IPS DF 6.9 (cell line): ENCODE measurements around the gene ATP2C1.
A peak's percentile ranks its signal among the peaks of the same experiment; 100 is the strongest.

ENCODE experiments used
- DNase-seq: peaks from one replicate; pipeline ENCODE4 v3.0.0-alpha.2; 2013; ENCODE audit warnings: low read depth, low spot score
- H3K27ac ChIP-seq: one replicate; pipeline ENCODE4 v1.5.1; 2013; ENCODE audit warnings: low read length, control low read depth
- H3K27me3 ChIP-seq: 2 replicates; pipeline ENCODE4 v1.6.1; 2013; ENCODE audit warnings: mild to moderate bottlenecking, low read length; ENCODE audit not compliant: control insufficient read depth, insufficient read depth
- H3K36me3 ChIP-seq: 2 replicates; pipeline ENCODE4 v1.6.1; 2013; ENCODE audit warnings: low read length; ENCODE audit not compliant: control insufficient read depth, insufficient read depth
- H3K4me1 ChIP-seq: 2 replicates; pipeline ENCODE4 v1.6.1; 2013; ENCODE audit warnings: low read length; ENCODE audit not compliant: control insufficient read depth, insufficient read depth
- H3K4me3 ChIP-seq: 2 replicates; pipeline ENCODE4 v1.5.1; 2013; ENCODE audit warnings: mild to moderate bottlenecking, low read length
- H3K9me3 ChIP-seq: 2 replicates; pipeline ENCODE4 v1.6.1; 2013; ENCODE audit warnings: low read length, inconsistent platforms; ENCODE audit not compliant: control insufficient read depth, insufficient read depth
- WGBS: extraction: QIAGEN DNeasy Blood & Tissue Kit; methylation state at CpG from one replicate; pipeline ENCODE4 v1.1.7; 2013; ENCODE audit warnings: mixed read lengths, missing lambda C conversion rate; ENCODE audit not compliant: insufficient read length, insufficient coverage; 5-methylcytosine and 5-hydroxymethylcytosine counted together

The ATP2C1 gene, protein sequence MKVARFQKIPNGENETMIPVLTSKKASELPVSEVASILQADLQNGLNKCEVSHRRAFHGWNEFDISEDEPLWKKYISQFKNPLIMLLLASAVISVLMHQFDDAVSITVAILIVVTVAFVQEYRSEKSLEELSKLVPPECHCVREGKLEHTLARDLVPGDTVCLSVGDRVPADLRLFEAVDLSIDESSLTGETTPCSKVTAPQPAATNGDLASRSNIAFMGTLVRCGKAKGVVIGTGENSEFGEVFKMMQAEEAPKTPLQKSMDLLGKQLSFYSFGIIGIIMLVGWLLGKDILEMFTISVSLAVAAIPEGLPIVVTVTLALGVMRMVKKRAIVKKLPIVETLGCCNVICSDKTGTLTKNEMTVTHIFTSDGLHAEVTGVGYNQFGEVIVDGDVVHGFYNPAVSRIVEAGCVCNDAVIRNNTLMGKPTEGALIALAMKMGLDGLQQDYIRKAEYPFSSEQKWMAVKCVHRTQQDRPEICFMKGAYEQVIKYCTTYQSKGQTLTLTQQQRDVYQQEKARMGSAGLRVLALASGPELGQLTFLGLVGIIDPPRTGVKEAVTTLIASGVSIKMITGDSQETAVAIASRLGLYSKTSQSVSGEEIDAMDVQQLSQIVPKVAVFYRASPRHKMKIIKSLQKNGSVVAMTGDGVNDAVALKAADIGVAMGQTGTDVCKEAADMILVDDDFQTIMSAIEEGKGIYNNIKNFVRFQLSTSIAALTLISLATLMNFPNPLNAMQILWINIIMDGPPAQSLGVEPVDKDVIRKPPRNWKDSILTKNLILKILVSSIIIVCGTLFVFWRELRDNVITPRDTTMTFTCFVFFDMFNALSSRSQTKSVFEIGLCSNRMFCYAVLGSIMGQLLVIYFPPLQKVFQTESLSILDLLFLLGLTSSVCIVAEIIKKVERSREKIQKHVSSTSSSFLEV

DNA sequence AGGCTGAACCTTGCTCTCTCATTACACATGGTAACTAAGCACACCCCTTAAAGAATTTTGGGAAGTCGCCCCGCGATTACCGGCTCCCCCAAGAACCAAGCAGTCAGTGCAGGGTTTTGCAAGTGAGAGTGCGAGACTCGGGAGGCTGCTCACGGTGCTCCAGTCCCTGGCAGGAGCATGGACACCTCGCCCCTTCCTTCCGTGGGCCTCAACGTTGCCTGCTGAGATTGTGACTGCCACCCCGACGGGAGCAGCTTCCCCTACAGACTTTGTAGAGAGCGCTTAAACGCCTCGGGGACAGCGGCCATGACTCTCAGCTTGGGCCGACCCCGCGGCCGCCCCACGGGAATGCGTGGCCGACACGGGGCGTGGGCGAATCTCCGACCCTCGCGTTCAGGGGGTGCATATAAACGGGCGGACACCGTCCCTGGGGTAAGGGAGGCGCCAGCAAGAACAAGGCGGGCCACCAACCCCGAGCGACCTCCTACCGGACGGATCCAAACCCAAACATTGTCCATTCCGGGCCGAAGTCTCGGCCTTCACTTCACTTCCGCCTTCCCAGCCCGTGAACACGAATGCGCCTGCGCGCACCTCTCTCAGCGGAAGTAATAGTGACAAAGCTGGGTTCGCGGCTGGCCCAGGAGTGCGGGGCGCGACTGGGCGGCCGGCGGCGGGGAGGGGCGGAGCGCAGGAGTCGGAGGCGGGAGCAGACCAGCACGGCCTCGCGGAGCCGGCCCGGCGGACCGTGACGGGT, at the start of gene ATP2C1:
ATP2C1 (plus strand) TSS at position 709 of the 754 bp plus-strand sequence. CDS start 686 bp downstream, outside the sequence.
- no peaks in the 10 kb centered on the region for H3K9me3 ChIP-seq
- H3K4me1 ChIP-seq = peaks cover 3% of the 10 kb centered on the region; the same call in 1 of the 2 replicates
- H3K27me3 ChIP-seq = no peaks in the 10 kb centered on the region
- WGBS = no CpG with 5 or more reads among the region's 69 CpGs
- H3K36me3 ChIP-seq = no peaks in the 10 kb centered on the region
- DNase-seq = peak; percentile 81
- H3K27ac ChIP-seq = no peak within 1 kb of the TSS
- H3K4me3 ChIP-seq = peak within 1 kb of the TSS; percentile 92

DNA sequence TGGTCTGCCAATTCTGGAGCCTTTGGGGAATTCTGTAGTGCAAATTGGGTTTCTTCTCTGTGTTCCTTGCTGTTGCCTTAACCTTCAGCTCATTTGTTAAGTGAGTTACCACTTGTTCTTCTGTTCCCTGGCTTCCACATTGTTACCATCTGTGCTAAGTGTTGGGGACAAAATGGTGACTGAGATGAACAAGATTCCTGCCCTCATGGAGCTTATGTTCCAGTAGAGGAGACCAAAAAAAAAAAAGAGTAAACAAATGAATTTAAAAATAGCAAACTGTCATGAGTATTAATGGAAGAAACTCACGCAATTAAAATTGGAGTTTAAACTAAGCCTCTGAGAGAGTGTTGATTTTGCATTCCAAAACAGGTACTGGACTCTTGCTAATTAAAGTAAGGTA, 49.4 kb upstream of the ATP2C1 start:
- no peak for DNase-seq
- no peak overlapping the region for H3K27ac ChIP-seq
- H3K4me1 ChIP-seq = peaks cover 7% of the 10 kb centered on the region; the same call in 1 of the 2 replicates
- WGBS = no CpG with 5 or more reads among the region's 1 CpG
- no peak overlapping the region for H3K4me3 ChIP-seq
- no peaks in the 10 kb centered on the region for H3K9me3 ChIP-seq
- no peaks in the 10 kb centered on the region for H3K36me3 ChIP-seq
- no peaks in the 10 kb centered on the region for H3K27me3 ChIP-seq

DNA sequence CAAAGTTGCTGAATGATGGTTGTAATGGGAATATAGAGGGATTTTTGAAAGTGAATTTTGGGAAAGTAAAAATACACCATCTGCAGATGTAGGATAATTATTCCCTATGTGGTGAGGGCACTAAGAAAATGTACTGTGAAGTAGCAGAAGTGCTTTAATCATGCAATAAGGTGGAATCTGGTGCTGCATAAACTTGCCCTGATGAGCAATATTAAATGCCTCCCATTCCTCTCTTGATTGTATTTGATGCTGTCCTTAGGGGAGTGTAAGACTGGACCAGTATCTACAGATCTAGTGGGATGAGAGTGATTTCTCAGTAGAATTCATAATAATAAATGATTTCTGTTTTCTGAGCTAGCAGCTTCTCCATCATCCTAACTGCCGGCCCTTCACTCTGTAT, 47.7 kb upstream of the ATP2C1 start:
- Histone ChIP-seq H3K36me3 (no peaks in the 10 kb centered on the region), H3K4me1 (peaks cover 7% of the 10 kb centered on the region; the same call in 1 of the 2 replicates), H3K27ac (no peak overlapping the region), H3K4me3 (no peak overlapping the region), H3K9me3 (no peaks in the 10 kb centered on the region), H3K27me3 (no peaks in the 10 kb centered on the region)
- no CpG with 5 or more reads among the region's 1 CpG for WGBS
- no peak for DNase-seq

GRCh38 chr3:130849091-130849552, 44.8 kb upstream of the ATP2C1 start:
- Histone ChIP-seq H3K4me1 (peaks cover 6% of the 10 kb centered on the region; the same call in 1 of the 2 replicates), H3K36me3 (no peaks in the 10 kb centered on the region), H3K27ac (no peak overlapping the region), H3K9me3 (no peaks in the 10 kb centered on the region), H3K4me3 (no peak overlapping the region), H3K27me3 (no peaks in the 10 kb centered on the region)
- DNase-seq = no peak
- WGBS = no CpG with 5 or more reads among the region's 1 CpG

GRCh38 chr3:130850044-130850797, 43.7 kb upstream of the ATP2C1 start:
- H3K27ac ChIP-seq = no peak overlapping the region
- H3K36me3 ChIP-seq = no peaks in the 10 kb centered on the region
- no CpG with 5 or more reads among the region's 8 CpGs for WGBS
- H3K9me3 ChIP-seq = no peaks in the 10 kb centered on the region
- H3K27me3 ChIP-seq = no peaks in the 10 kb centered on the region
- no peak for DNase-seq
- H3K4me3 ChIP-seq = no peak overlapping the region
- H3K4me1 ChIP-seq = peaks cover 7% of the 10 kb centered on the region; the same call in 1 of the 2 replicates

- Histone ChIP-seq H3K4me1 (peaks cover 7% of the 10 kb centered on the region; the same call in 1 of the 2 replicates), H3K9me3 (no peaks in the 10 kb centered on the region), H3K36me3 (no peaks in the 10 kb centered on the region), H3K27me3 (no peaks in the 10 kb centered on the region), H3K4me3 (no peak overlapping the region), H3K27ac (no peak overlapping the region)
- WGBS = no CpG with 5 or more reads among the region's 7 CpGs
- DNase-seq = no peak
Observed at GRCh38 chr3:130850843-130851242, 43.0 kb upstream of the ATP2C1 start.

DNA sequence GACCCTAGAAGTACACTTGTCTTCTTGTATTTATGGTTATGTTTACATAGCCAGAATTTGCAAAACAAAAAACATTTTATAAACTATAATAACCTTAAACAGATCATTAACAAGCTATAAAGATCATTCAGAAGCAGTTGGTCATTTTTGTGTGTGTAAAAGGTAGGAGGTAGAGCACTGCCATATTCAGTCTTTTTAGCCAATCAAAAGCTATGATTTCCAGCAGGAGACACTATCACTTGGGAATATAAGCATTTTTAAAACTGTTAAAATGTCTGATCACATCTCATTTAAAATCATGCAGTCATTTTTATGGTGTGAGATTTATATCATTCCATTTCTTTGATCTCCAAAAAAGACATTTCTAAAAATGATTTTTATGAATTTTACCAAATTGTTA, 42.6 kb upstream of the ATP2C1 start:
- no peaks in the 10 kb centered on the region for H3K9me3 ChIP-seq
- DNase-seq = no peak
- H3K36me3 ChIP-seq = no peaks in the 10 kb centered on the region
- H3K4me3 ChIP-seq = no peak overlapping the region
- no peaks in the 10 kb centered on the region for H3K27me3 ChIP-seq
- no peak overlapping the region for H3K27ac ChIP-seq
- peaks cover 7% of the 10 kb centered on the region; the same call in 1 of the 2 replicates for H3K4me1 ChIP-seq

DNA sequence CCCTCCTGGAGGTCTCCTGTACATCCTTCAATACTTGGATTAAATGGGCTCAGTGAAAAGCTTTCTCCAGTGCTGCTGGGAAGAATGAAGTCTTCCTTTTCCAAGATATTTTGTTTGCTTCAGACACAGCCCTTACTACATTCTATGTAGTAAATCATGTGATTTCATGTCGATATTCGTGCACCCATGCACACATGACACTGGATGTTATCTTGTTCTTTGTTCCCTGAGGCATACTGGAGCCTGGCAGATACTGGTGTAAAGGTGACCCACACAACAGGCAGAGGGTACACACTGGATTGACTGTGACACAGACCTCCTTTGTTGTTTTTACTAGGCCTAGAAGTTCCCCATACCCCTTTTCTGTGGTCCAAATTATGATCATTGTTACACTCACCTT, 40.3 kb upstream of the ATP2C1 start:
- WGBS = no CpG with 5 or more reads among the region's 2 CpGs
- H3K9me3 ChIP-seq = no peaks in the 10 kb centered on the region
- no peaks in the 10 kb centered on the region for H3K27me3 ChIP-seq
- no peaks in the 10 kb centered on the region for H3K36me3 ChIP-seq
- H3K4me1 ChIP-seq = peaks cover 7% of the 10 kb centered on the region; the same call in 1 of the 2 replicates
- no peak overlapping the region for H3K27ac ChIP-seq
- H3K4me3 ChIP-seq = no peak overlapping the region
- DNase-seq = no peak

DNA sequence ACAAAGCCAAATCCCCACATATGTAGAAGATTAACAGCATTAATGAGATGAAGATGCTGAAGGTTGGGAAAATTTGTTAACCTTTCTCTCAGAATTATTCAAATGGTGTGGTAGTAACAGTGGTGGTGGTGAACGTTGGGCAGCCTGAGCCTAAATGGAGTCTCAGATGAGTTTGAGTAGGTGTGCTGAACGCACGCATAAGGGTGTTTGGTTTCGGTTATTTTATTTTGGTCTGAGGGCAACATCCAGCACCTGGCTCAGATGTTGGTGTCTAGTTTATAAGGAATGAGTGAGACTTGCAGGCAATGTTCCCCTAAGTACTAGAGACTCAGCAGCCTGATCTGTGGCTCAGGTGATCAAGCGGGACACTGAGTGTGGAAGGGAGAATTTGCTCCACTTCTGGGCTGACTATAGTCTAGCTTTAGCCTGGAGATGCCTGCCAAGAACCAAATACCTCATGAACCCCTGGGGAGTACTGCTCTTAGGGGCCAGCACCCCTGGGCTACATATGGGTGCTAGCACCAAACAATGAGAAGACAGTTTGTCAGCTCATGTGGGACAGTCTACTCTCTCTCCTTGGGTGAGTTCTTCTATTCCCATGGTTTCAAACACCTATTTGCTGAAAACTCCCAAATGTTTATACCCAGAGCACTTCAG, 39.5 kb upstream of the ATP2C1 start:
- H3K36me3 ChIP-seq = no peaks in the 10 kb centered on the region
- H3K27ac ChIP-seq = no peak overlapping the region
- H3K9me3 ChIP-seq = no peaks in the 10 kb centered on the region
- WGBS = no CpG with 5 or more reads among the region's 5 CpGs
- no peak overlapping the region for H3K4me3 ChIP-seq
- no peak for DNase-seq
- H3K4me1 ChIP-seq = peaks cover 2% of the 10 kb centered on the region; the same call in 1 of the 2 replicates
- no peaks in the 10 kb centered on the region for H3K27me3 ChIP-seq
